ENCODE results near the gene NDUFA13.
"Not testable (repeated sequence)": the region's sequence is repeated elsewhere in the genome, so short reads cannot be mapped to it uniquely, and the experiment has no call there.

NDUFA13 gene

DNA sequence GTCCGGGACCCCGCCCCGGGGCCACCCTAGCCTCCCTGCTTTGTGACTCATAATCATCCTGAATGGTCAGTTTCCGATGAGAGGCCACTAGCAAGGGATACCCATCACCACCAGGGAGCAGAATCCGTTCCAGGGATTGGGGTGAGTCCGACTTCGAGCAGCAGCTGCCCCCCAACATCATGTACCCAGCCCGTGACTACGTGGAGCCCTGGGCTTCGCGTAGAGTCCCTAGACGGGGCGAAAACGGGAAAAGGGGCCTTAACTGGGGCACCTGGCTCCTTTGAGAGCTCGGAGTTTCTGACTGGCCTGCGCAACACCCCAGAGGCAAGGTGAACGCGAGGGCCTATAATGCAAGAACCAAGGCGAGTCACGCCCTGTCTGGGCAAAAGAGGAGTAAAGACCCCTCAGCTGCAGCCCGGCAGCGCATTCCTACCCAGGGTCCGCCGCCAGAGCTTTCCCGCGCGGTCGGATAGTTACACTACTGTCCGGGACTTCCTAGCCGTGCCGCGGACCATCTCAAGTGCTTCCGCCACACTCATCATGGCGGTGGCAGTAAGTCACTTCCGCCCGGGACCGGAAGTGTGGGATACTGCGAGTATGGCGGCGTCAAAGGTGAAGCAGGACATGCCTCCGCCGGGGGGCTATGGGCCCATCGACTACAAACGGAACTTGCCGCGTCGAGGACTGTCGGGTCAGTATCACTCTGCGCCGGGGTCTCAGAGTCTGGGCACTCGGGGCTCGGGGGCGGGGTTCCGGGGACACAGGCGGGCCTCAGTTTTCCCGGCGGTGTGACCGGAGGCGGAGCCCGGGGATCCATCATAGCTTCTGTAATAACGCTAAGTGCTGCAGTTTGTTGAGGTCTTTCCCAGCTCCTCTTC lies at the start of gene NDUFA13:
Gene NDUFA13 (plus strand): TSS at position 584 of the 878 bp plus-strand sequence. CDS start 14 bp downstream, at position 598.
- peak; percentile 95 for DNase-seq

- no peak for DNase-seq
These were observed 47.5 kb upstream of the NDUFA13 start for GRCh38 chr19:19468424-19469050.

DNA sequence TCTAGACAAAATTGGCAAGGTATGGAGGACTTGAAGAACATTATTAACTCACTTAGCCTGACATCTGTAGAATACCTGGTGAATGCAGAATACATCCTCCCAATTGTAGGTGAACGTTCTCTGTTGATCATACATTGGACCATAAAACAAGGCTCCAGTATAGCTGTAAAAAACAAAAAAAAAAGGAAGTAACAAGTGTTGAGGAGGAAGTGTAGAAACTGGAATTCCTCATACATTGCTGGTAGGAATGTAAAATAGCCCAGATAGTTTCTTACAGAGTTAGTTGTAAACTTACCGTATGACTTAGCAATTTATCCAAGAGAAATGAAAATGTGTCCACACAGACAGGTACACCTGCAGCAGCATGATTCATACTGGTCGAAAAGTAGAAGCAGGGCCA lies 45.4 kb upstream of the NDUFA13 start:
- no peak for DNase-seq

DNA sequence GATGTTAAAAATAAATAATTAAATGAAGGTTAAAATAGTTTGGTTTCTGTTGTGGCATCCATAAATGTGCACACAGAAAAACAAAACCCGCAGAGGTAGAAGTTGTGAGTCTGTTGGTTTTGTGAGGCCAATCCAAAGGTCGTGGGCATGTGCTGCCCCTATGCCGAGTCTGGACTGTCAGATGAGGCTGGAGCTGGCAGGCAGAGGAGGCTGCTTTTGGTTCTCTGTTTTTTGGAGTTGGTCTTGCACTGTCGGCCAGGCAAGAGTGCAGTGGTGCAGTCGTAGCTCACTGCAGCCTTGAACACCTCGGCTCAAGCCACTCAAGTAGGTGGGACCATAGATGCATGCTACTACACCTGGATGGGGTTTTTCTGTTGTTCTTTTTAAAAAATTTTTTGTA lies 44.3 kb upstream of the NDUFA13 start:
- DNase-seq, result no peak

DNA sequence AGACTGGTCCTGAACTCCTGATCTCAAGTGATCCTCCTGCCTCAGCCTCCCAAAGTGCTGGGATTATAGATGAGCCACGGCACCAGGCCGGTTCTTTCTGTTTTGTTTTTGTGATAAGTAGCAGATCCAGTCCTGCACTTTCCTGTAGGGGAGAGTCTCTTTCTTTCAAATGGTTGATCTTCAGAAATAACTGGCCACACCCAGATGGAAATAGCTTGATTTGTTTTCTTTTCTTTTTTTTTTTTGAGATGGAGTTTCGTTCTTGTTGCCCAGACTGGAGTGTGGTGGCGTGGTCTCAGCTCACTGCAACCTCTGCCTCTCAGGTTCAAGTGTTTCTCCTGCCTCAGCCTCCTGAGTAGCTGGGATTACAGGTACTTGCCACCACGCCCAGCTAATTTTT lies 43.9 kb upstream of the NDUFA13 start:
- DNase-seq, result not testable (repeated sequence)

- no peak for DNase-seq
These were observed 40.8 kb upstream of the NDUFA13 start for GRCh38 chr19:19475015-19475765.

DNA sequence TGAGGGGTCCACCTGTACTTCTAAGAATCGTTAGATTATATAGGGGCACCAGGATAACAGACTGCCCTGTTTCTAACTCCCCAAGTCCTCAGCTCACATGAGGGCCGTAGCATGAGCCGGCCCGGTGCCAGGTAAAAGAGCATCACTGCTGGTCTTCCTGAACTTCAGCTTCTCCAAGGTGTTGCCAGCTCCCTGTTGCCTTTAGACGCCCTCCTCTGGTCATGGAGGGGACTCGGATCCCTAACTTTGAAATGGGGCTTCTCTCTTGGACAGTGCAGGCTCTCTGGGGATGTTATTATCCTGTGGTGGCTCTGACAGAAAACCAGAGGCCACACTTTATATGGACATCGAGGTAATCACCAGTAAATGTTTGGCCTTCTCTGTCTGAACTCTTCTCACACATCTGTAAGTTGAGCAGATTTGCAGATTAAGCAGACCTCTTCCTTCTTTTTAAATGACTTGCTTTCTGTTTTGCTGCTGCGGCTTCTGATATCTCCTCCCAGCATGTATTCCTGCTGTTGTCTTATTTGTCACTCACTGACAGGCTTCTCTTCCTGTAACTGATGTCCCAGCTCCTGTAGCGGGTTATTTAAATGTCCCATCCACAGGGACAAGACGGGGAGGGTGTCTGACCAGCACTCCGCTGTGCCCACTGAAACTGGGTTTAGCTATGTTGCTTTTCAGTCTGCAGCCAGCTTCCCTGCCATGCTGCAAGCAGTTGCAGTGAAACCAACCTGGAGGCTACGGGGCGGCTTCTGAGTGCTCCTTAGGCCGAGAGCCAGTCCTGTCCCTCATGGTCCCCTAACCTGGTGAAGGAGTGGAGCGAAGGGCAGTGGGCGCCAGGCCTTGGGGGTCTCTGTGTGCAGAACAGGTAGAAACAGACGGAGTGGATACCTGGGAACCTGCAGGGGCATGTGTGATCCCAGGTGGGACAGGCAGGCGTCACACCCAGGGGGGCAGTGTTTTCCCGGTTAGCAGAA lies 39.9 kb upstream of the NDUFA13 start:
- peak; percentile 65 for DNase-seq

GRCh38 chr19:19477705-19478383 lies 38.2 kb upstream of the NDUFA13 start:
- no peak for DNase-seq

- no peak for DNase-seq
These were observed 35.3 kb upstream of the NDUFA13 start for GRCh38 chr19:19480688-19481087.

DNA sequence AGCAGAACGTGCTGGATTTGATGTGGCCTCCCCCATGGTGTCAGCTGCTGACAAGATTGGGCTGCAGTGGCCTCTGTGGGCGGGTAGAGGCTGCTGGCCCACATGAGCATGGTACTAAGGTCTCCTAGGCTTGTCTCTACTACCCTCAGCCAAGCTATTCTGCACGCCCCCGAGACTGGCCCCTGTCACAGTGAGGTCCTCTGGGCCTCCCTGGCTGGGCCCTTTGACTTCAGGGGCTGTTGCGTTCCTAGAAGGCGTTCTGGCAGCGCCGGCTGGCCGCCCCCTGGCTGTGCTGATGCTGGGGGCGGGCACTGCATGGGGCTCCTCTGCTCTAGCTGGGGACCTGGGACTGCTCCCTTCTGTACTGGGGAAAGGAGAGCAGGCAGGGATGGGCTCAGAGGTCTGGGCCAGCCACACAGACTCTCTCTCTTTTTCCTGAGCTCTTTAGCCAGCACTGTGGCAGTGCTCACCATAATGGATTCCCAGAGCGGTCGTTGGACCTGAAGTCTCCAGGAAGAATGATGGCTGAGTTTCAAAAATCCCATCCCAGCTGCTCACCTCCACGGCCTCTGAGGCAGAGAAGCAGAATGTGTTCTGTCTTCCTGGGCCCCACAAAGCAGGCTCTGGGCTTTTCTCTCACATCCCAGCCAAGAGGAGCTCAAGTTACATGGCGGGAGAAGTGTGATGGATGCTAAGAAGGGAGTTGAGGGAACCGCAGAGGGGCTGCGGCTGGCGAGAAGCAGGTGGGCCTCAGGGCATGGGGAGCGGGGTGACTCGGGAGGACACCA lies 33.0 kb upstream of the NDUFA13 start:
- no peak for DNase-seq

GRCh38 chr19:19485161-19485997 lies 30.6 kb upstream of the NDUFA13 start:
- DNase-seq, result no peak

DNA sequence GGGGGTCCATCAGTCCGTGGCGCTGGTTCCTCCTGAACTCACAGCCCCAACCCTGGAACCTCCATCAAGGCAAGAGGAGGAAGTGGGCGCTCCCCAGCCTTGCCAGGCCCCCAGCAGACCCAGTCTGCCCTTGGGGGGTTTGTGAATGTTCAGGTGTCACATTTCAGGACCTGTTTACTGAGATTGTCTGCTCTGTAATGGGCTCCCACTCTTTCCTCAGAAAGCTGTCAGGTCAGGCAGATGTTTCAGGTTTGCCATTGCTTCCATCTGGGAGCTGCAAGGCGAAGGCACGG lies 30.1 kb upstream of the NDUFA13 start:
- DNase-seq, result no peak

DNA sequence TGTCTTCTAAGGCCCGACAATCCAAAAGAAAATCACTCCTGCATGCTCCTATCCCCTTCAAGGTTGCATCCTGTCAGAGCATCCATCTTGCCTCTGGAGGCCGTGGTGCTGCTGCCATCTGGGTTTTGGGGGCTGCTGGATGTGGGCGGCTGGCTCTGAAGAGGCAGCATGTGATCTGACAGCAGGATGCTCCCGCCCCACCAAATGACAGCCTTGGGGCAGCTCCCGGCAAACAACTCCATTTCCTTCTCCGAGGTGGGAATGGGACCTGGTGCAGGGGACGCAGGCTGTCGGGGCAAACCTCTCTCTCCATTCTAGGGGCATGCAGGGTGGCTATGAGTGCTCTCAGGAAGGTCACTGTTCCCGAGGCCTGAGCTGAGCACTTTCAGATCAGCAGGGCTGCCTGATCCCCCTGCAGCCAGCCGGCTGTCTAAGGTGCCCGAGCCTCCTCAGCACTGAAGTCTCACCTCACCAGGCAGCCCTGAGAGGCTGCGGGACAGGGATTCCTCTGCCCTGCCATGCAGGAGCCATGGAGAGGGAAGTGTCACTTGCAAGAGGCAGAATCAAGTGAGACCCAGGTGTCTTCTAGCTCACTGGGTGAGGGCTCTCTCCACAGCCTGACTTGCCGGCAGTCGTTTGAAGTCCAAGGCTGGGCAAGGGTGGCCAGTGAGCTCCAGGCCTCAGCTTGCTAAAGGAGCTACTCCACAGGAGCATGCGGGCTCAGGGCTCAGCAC lies 29.5 kb upstream of the NDUFA13 start:
- no peak for DNase-seq

- no peak for DNase-seq
These were observed 28.7 kb upstream of the NDUFA13 start for GRCh38 chr19:19487077-19487949.

- DNase-seq, result peak; percentile 80
These were observed 27.8 kb upstream of the NDUFA13 start for GRCh38 chr19:19487950-19488874.

DNA sequence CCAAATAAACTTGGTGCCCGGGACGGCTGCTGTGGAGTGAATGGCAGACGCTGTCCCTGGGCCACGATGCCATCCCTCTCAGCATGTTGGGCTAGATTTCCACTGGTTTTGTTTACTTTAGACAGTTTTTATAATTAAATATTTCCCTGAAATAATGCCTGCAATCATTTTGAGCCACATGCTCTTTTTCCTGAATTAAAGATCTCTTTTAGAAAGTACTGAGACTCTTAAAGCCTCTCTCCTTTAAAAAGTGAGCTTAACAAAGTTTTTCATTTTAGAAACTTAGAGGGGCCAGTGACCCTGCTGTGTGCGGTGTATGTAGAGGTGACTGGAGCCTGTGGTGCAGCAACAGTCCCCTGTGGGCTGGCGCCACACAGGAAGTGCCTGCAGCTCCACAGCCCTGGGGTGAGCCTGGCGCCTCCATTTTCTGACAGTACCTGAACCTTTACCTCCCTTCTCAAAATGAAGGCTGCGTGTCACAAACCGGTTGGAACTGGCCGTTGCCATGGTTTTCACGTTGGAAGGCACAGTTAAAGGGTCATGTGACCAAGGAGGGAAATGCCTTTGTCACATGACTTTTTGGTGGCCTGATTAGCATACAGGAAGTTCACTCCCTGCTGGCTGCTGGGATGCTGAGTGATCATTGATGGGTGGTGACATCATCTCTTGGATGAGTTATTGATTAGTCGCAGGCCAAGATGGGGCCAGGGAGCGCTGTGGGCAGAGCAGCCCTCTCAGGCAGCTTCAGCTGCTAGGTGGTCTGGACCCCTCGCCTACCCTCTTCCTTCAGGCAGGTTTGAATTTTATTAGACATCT lies 26.9 kb upstream of the NDUFA13 start:
- DNase-seq, result peak; percentile 97

Data from hematopoietic multipotent progenitor cell treated with erythropoietin and hydrocortisone succinate and interleukin-3 and kit ligand, for 8 days (in vitro differentiated cells).